Activated CD4-positive, alpha-beta T cell treated with anti-CD3 and anti-CD28 coated beads, Interleukin-2, amount 50 U/mL, for 1 hour (primary cell): Measurements from ENCODE around the gene LRRC25.
A peak's percentile ranks its signal among the peaks of the same experiment; 100 is the strongest.
"Not testable (repeated sequence)": the region's sequence is repeated elsewhere in the genome, so short reads cannot be mapped to it uniquely, and the experiment has no call there.

Source experiments
- DNase-seq: peaks from one replicate; pipeline ENCODE4 v3.0.0-alpha.2; 2020

Gene LRRC25

DNA sequence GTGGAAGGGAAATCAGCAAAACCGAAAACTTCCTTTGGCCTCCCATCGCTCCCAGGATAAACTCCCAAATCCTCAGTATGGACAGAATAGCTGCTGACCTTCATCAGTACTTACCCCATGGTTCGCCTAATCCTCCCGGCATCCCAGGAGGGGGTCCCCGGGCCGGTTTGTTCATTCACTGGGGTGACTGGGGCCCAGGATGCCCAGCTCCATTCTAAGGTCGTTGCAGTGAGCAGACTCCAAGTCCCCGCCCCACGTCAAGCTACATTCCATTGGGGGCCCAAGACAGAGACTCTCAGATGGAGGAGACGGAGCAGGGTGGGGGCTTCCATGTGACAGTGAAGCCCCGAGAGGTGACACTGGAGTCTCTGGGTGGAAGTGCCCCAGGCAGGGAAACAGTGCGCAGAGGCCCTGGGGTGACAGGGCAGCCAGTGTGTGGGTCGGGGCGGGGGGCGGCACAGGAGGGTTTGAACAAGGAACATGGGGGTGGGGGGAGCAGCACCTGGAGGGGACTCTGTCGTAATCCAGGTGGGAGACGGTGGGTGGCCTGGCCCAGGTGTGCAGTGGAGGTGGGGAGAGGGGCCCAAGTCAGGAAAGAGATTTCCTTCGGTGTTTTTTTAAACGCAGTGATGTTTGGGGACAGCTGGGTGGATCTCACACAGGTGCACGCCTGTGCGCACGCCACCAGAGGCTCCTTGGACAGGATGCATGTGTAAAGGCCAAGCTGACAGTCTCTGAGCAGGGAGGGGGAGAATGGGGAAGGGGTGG is 26.9 kb upstream of the LRRC25 start:
- DNase-seq, result no peak

DNA sequence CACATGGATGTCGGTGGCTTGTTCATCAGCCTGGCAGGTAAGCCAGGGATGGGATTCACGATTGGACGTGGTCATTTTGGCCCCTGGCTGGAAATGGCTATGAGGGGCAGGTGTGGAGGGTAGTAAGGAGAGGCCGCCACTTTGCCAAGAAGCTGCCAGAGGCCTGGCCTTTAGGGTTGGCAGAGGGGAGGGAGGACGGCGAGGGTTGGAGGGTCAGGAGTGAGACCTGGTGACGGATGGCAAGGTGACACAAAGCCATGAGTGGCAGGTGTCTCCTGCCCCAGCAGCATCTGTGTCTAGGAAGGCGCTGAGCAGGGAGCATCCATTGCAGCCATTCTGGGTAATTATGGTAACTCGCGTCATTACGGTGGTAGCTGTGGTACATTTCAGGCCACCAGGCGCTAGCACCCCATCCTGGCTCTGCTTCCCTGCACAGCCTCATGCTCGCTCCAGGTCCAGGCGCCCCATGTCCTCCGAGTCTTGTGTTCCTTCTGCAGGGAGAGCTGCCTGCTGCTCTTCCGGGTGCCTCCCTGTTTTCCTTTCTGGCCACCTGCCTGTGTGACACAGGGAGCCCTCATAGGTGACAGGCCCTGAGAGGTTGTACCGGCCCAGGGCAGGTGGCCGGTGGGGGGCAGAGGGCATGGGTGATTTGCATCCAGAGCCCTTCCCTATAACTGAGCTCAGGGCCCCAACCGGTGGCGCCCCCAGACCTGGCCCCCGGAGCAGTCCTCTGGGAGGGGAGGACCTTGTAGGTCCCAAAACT is 26.0 kb upstream of the LRRC25 start:
- no peak for DNase-seq

DNA sequence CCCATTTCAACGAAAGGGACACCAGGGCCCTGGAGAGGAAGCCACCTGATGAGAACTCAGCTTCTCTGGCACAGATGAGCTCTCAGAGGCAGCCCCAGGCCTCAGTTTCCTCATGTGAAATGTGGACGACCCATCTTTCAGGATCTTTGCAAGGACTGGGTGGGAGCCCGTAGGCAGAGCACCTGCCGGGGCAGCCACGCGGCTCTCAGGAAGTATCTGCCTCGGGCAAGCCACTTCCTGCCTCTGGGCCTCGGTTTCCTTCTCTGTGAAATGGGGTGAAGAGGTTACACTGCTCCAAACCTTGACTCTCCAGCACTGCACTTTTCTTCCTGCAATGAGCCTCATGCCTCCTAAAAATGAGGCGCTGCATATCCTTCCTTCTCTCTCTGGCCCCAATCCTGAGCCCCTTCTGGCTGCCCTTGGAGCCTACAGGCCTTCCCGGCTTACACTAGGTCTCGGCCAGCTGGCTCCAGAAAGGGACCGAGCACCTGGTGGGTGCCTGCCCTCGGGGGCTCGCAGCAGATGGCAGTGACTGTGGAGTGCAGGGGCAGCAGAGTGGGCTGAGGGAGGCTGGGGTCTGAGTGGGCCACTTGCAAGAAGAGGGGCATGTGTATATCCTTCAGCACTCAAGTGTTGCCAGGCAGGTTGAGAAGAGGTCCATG is 25.2 kb upstream of the LRRC25 start:
- DNase-seq, result no peak

DNA sequence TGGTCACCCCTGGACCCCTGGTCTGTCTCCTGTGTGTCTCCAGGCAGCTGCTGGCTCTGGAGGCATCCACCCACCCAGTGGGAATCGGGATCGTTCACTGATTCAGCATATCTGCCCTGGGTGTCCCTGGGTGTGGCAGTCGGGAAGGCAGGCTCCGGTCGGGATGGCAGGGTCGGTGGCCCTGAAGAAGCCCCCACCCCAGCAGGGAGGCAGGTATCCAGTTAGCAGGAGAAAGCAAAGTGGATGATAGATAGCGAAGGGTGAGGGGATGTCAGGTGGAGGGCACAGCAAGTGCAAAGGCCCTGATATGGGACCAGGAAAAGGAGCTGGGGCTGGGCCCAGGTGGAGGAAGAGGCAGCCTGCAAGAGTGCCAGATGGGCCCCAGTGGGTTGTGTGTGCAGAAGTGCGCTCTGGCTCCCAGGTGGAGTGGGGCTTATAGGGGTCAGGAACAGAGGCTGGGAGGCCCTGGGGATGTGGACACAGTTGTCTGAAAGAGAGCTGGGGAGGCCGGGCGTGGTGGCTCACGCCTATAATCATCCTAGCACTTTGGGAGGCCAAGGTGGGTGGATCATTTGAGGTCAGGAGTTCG is 24.0 kb upstream of the LRRC25 start:
- DNase-seq, result no peak

DNA sequence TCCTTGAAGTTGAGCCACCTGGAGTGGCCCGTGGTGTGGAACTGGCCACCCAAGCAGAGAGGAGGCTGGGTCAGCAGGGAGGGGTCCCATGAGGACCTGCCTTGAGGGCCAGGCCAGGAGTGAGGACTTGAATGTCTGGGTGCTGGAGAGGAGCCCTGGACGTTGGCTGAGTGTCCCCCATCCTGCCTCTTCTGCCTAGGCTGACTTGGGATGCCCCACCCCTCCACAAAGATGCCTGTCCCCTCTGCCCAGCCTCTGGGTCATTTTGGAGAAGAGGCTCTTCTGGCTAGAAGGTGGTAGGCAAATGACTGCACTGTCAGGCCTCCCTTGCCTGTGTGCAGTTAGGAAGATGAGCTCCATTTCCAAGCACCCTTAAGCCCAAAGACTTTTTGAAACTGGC is 23.5 kb upstream of the LRRC25 start:
- DNase-seq, result no peak

DNA sequence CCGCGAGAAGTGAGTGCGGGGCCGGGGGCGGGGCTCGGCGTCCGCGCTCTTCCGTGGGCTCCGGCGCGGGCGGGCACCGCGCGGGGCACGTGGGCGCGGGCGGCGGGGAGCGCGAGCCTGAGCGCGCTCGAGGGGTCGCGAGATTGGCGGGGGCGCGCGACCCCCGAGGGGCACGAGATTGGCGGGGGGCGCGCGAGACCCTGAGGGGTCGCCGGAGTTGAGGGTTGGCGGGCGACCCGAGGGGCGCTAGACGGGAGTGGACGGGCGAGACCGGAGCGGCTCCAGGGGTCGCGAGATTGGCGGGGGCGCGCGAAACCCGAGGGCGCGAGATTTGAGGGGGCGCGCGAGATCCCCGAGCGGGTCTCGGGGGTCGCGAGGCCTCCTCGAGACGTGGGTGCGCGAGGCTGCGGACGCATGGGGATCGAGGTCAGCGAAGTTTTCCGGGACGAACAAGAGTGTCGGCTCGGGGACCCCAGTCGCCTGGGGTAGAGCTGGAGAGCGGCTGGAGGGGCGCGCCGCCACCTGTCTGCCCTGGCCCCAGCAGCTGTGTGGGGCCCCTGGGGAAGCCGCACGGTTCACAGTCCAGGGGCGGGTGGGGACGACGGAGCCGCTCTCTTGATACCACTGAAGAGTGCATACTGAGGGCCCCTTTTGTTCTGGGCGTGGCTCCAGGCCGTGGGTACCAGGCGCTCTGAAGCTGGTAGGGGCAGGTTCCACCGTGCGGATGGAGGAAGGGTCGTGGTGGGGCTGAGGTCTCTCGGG is 22.5 kb upstream of the LRRC25 start:
- DNase-seq, result peak; percentile 42

DNA sequence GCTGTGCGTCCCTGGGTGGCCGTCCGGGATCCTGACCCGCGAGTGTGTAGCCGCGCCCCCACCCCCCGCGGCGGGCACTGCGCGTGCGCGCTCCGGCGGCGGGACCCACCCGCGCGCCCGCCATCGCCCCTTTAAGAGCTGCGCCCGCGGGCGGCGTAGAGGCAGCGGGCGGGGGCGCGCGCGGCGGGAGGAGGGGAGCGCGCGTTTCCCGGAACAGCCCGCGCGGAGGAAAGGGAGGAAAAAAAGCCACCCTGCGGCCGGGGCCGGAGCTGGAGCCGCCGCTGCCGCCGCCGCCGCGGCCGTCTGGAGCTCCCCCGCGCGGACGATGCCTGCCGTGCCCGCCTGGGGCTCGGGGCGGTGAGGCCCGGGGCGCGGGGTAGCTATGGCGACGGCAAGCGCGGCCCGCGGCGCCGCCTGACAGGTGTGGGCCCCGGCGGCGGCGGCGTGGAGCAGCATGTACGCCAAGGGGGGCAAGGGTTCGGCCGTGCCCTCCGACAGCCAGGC is 21.8 kb upstream of the LRRC25 start, which contains the start of gene SSBP4:
TSS of gene SSBP4 (plus strand) at position 204 of the 504 bp plus-strand sequence. CDS start at position 455, 251 bp downstream.
- peak; percentile 61 for DNase-seq

DNA sequence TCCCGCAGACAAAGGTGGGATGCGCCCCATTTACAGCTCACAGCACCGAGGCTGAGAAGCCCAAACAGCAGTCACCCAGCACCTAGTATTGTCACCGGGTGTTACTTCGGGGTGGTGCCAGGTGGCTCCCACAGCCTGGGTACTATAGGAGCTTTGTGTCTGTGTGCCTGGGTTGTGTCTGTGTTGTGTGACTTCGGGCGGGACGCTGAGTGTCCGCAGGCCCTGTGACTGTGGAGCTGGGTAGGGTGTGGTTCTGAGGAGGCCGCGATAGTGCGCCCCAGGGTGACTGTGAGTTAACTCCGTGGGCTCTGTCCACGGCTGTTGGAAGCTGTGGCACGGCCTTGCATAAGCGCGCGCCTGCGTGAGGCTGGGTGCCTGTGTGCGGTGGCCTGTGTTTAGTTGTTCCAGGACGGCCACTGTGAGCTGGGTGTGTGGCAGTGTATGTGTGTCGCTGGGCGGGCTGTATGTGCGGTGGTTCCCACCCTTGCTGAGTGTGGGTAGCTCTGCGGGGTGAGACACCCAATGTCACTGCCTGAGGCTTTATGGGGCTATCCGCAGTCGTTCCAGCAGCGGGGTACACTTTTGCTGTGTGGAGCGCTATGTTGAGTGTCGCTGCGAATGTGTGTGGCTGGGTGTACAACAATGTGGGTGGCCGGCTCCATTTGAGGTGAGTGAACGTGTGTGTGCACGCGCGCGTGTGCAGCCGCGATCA is 21.2 kb upstream of the LRRC25 start:
- peak; percentile 34 for DNase-seq

DNA sequence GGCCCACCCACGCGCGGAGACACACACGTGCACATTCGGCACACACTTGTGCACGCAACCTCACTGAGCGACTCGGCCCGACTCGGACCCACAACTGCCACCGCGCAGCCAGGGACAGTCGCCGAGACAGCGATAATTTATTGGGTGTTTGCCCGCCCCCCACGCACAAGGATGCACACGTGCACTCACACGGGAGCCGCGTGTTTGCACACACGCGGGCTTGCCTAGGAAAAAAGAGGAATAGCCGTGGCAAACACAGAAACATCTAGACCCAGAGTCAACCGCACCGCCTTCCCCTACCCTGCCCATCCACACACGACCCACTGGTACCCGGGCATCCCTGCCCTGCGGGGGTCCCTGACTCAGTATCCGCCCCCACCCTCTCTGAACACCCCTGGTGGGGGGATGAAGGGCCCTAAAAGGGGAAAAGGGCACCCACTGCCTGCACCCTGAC is 20.6 kb upstream of the LRRC25 start:
- no peak for DNase-seq

DNA sequence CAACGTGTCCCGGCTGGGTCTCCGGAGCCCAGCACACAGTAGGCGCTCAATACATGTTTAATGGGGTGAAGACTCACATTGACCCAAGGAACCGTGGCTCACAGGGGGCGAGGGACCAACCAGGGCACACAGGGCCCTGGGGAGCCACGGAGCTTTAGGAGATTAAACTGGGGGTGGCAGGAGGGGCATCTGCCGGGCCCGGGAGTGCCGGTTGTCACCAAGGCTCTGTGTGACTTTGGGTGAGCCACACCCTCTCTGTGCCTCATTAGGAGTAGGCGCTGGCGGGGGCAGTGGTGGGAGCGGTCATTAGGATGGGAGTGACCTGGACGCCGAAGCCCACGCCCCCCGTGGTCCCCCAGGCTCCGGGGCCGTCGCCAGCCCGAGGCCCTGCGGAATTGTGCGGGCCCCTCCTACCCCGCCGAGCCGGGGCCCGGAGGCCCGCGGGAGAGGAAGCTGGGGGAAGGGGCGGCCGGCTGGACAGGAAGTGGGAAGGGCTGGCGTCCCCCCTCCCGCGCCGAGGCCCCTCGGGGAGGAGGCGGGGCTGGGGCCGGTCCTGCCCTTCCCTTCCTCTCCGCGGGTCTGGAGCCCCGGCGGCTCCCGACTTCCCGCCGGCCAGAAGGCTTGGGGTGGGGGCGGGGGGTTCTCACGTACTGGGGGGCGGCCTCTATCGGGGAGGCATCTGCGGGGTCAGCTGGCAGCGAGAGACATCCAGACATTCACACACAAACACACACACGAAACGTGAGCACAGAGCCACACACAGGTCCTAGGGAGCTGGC is 20.0 kb upstream of the LRRC25 start:
- DNase-seq, result no peak

DNA sequence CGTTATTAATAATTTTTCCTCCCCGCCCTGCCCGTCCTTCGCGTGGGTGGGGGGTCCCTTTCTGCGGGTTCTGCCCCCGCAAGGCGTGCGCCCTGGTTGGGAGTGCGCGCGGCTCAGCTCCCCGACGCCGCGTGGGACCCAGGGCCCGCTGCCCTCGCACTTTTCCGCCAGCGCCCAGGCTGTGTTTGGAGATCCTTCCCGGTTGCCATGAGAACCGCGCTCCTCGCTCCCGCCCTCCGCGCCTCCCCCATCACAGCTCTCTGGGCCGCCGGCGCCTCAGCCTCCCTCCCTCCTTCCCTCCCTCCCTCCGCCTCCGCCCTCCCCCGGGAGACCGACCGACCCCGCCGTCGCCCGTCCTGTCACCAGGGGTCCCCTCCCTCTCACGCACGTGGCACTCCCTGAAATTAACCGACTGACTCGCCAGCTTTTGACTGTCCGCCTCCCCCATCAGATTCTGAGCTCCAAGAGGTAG is 19.4 kb upstream of the LRRC25 start:
- peak; percentile 66 for DNase-seq

DNA sequence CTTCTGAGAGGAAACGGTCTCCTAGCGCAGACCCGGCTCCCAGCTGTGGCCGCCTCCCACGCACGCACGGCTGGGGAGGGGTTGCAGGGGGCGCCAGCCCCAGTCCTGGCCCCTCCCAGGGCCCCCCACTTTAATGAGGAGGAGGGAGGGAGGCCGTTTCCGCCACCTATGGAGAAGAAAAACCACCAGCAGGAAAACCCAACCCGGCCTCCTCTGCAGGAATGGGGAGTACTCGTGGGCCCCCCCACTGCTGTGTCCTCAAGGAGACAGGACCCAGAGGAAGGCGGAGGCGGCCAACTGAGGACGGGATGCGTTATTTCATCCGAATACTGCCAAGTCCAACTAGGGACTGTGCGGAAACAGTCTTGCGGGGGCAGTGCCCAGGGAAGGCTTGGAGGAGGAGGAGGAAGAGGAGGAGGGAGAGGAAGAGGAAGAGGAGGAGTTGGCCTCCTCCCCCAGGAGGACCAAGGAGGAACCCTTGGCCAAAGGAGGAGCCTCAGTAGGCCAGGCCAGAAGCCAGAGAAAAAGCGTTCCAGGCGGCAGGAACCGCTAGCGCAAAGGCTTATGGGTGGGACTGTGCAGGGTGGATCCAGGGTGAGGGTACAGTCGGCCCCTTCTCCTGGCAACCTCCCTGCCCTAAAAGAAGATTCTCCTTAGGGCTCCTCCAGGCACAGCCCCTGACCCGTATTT is 17.9 kb upstream of the LRRC25 start:
- DNase-seq, result no peak

DNA sequence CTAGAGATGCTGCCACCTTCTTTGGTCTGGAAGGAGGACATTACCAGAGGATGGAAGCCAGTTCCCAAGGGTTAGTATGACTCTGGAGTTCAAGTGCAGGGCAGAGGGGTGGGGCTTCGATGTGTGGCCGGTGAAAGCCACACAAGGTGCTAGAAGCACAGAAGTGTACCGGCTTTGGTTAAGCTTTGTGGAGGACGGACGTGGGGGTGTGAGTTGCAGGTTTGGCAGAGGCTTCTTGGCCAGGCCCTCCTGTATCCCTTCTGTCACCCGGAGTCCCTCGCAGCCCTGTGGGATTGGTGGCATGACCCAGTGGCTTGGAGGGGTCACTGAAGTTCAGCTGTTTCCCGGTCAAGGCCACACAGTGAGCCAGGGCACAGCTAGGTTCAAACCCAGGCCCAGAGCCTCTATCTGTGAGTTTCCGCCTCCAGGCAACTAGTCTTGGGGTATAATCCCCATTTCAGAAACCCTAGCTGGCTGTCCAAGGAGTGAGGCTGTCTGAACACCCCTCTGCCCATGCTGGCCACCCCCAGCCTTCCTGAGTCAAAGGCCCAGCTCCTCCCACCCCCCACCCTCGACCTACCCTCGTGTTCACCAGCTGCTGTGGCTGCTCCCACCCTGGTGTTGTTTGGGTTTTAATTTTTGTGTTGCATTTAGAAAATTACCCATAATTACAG is 17.2 kb upstream of the LRRC25 start:
- DNase-seq, result no peak

DNA sequence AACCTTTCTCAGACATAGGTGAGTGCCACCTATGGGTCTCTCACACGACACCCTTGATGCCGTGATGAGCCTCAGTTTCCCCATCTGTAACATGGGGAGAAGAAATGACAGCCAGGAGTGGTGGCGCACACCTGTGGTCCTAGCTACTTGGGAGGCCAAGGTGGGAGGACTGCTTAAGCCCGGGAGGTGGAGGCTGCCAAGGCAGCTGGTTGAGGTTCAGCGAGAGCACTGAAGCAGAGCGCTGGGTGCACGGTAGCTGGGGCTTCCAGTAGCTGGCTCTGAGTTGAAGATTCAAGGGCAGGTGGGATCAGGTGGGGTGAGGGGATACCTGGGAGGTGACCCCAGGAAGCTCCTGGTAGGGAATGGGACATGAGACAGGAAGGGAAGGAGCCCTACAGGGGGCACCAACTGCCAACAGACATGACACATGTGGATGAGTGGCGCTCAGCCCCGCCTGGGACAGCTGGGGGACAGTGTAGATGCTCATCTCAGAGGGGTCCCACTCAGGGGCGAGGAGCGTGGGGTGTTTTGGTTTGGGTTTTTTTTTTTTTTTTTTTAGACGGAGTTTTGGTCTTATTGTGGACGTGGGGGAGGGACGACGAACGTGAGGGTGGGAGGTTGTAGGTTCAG is 15.3 kb upstream of the LRRC25 start:
- no peak for DNase-seq

DNA sequence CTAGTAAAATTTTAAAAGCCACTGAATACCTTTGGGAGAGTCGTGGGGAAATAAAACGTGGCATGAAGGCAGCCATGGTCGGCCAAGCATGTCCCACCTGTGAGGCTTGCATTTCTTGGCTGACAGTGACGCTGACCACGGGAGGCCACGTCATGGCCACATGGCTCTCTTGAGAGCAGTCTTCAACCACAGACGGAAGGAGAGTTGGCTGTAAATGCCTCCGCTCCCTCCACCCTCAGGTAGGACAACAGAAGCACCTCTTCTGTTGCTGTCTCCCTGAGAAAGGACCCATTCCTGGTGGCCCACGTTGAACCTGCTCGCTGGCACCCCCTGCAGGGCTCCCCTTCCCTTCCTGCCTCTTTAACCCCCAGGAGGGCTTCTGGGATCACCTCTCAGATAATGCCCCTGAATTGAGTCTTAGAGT is 10.6 kb upstream of the LRRC25 start:
- no peak for DNase-seq

DNA sequence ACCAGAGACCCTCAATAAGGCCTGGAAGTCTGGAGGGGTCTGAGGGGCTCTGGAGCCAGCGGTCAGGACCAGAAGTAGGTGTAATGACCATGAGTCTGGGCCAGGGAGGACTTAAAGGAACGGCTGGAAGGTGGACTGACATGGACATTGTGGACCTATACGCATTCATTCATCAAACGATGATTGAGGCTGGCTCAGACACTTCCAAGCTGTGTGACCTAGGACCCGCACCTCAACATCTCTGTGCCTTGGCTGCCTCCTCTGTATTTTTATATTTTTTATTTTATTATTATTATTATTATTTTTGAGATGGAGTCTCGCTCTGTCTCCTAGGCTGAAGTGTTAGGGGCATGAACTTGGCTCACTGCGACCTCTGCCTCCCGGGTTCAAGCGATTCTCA is 9.3 kb upstream of the LRRC25 start:
- DNase-seq, result no peak

DNA sequence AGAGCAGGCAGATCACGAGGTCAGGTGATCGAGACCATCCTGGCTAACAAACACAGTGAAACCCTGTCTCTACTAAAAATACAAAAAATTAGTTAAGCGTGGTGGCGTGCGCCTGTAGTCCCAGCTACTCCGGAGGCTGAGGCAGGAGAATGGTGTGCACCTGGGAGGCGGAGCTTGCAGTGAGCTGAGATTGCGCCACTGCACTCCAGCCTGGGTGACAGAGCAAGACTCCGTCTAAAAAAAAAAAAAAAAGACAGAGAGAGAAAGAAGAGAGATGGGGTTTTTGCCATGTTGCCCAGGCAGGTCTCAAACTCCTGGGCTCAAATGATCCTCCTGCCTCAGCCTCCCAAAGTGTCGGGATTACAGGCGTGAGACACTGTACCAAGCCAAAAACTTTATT is 8.3 kb upstream of the LRRC25 start:
- not testable (repeated sequence) for DNase-seq

DNA sequence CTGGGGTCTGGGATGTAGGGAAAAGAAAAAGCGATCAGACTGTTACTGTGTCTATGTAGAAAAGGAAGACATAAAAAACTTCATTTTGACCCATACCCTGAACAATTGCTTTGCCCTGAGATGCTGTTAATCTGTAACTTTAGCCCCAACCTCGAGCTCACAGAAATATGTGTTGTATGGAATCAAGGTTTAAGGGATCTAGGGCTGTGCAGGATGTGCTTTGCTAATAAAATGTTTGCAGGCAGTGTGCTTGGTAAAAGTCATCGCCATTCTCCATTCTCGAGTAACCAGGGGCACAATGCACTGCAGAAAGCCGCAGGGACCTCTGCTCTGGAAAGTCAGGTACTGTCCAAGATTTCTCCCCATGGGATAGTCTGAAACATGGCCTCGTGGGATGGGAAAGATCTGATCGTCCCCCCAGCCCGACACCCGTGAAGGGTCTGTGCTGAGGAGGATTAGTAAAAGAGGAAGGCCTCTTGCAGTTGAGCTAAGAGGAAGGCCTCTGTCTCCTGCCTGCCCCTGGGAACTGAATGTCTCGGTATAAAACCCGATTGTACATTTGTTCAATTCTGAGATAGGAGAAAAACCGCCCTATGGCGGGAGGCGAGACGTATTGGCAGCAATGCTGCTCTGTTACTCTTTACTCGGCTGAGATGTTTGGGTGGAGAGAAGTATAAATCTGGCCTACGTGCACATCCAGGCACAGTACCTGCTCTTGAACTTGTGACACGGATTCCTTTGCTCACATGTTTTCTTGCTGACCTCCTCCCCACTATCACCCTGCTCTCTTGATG is 5.2 kb upstream of the LRRC25 start:
- not testable (repeated sequence) for DNase-seq
